ENCODE measurements around the gene RFTN1. TPM values are rescaled to one million over a fixed set of nuclear protein-coding genes. Genes with fewer than 3 reads are reported as not detected.

RFTN1 gene
- total and polyA plus RNA-seq, 10 of the 15 experiments (the other 5 are each of a cell fraction or from before 2014, with no cell fraction given): 20.6 to 213 (median 147) TPM

GRCh38 chr3:16334909-16335308 lies 178.6 kb downstream of the RFTN1 start:
- Histone ChIP-seq H3K27ac (ENCODE audit: control insufficient read depth, insufficient read depth) (no peak overlapping the region), H3K27me3 (replicated peaks in 1 of 2; ENCODE audit: control insufficient read depth in 2 of 2, insufficient read depth in 2 of 2, low read length in 1 of 2) (no peaks in the 10 kb centered on the region), H2AFZ (ENCODE audit: control insufficient read depth, low read depth, low read length) (no peak overlapping the region), H3K79me2 (ENCODE audit: control insufficient read depth, insufficient read depth, low read length) (peaks cover 8% of the 10 kb centered on the region), H3K36me3 (ENCODE audit: control insufficient read depth in 2 of 2, insufficient read depth in 2 of 2, low read length in 1 of 2) (peaks cover 20 to 51% of the 10 kb centered on the region in 2 experiments), H3K4me3 (no peak overlapping the region), H3K4me1 (ENCODE audit: control insufficient read depth, insufficient read depth, low read length) (peaks cover 12% of the 10 kb centered on the region), H4K20me1 (ENCODE audit: control insufficient read depth, insufficient read depth) (no peaks in the 10 kb centered on the region), H3K9ac (ENCODE audit: control insufficient read depth, insufficient read depth, low read length) (no peak overlapping the region), H3K9me3 (replicated peaks; ENCODE audit: control insufficient read depth, insufficient read depth, low read length) (peaks cover 2% of the 10 kb centered on the region; the same call in 1 of the 3 replicates), H3K4me2 (ENCODE audit: control insufficient read depth, insufficient read depth) (no peak overlapping the region)
- ChIA-PET CTCF (interaction anchor here (1.1 to 1.7 kb wide), 3 partner anchors 16 to 67 kb away, joined by 3 to 6 read pairs (median 4); no protein-coding TSS in a partner anchor), RAD21 (ENCODE audit: unreplicated experiment) (no interaction called here), SMC1A (ENCODE audit: uncharacterized antibody, unreplicated experiment) (no interaction called here), POLR2A (interaction anchor here (0.6 kb wide), 1 partner anchor 53 kb away, joined by 3 read pairs; no protein-coding TSS in a partner anchor)
- no peak for ATAC-seq
- no peak for TF ChIP-seq BCL11A (IDR thresholded peaks at IDR 0.05; ENCODE audit: low read depth, low read length)
- TF ChIP-seq SMAD1 (IDR thresholded peaks at IDR 0.05; ENCODE audit: low read depth, partially characterized antibody): no peak
- no peak for TF ChIP-seq POLR2AphosphoS2 (IDR thresholded peaks at IDR 0.05; ENCODE audit: low read depth, low read length)
- TF ChIP-seq ZNF207 (IDR thresholded peaks at IDR 0.05; ENCODE audit: borderline replicate concordance): no peak
- no peak for TF ChIP-seq BACH1 (IDR thresholded peaks at IDR 0.05; ENCODE audit: borderline replicate concordance)
- TF ChIP-seq, protein P1, sequence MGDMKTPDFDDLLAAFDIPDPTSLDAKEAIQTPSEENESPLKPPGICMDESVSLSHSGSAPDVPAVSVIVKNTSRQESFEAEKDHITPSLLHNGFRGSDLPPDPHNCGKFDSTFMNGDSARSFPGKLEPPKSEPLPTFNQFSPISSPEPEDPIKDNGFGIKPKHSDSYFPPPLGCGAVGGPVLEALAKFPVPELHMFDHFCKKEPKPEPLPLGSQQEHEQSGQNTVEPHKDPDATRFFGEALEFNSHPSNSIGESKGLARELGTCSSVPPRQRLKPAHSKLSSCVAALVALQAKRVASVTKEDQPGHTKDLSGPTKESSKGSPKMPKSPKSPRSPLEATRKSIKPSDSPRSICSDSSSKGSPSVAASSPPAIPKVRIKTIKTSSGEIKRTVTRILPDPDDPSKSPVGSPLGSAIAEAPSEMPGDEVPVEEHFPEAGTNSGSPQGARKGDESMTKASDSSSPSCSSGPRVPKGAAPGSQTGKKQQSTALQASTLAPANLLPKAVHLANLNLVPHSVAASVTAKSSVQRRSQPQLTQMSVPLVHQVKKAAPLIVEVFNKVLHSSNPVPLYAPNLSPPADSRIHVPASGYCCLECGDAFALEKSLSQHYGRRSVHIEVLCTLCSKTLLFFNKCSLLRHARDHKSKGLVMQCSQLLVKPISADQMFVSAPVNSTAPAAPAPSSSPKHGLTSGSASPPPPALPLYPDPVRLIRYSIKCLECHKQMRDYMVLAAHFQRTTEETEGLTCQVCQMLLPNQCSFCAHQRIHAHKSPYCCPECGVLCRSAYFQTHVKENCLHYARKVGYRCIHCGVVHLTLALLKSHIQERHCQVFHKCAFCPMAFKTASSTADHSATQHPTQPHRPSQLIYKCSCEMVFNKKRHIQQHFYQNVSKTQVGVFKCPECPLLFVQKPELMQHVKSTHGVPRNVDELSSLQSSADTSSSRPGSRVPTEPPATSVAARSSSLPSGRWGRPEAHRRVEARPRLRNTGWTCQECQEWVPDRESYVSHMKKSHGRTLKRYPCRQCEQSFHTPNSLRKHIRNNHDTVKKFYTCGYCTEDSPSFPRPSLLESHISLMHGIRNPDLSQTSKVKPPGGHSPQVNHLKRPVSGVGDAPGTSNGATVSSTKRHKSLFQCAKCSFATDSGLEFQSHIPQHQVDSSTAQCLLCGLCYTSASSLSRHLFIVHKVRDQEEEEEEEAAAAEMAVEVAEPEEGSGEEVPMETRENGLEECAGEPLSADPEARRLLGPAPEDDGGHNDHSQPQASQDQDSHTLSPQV (IDR thresholded peaks at IDR 0.05): no peak
- no peak for TF ChIP-seq ATF2 (IDR thresholded peaks at IDR 0.05; ENCODE audit: low read length)
- no peak for TF ChIP-seq YBX1 (IDR thresholded peaks at IDR 0.05)
- no peak for TF ChIP-seq SREBF2 (IDR thresholded peaks at IDR 0.05; ENCODE audit: low read length)
- DNase-seq (ENCODE audit: low read depth, low spot score): no peak
- intact Hi-C loops (cut with micrococcal nuclease; ENCODE audit: unreplicated experiment) (no loop called here), in situ Hi-C loops (cut with MboI) (no loop called here)
- no peak for FAIRE-seq
- no TSS peak for BruUV-seq (replicated peaks)
- WGBS (ENCODE audit: insufficient coverage, insufficient replicate concordance, low lambda C conversion rate, missing lambda C conversion rate): 39% methylated on average over 4 of the region's 4 CpGs
